Activated gamma-delta T cell (primary cell): ENCODE results near the gene COL13A1.

Experiments
- DNase-seq: peaks from one replicate; lab custom pipeline; 2025; lab: John Stamatoyannopoulos, UW

The COL13A1 gene

DNA sequence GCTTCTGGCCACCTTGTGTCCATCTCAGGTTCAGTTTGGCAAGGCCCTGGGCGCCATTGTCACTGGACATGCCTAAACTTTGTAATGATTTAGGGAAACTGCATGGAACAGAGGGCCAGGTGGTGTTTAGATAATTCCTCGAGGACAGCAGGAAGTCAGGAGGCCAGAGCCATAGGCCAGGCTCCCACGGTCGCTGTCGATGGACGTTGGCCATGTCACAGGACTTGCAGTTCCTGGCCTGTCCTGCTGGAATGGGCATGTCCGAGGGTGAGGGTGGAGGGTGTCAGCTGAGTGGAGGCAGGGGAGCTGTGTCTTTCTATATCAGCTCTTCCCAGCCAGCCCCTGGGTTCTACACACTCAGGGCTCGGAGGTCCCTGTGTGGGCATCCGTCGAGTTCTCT, 143.1 kb downstream of the COL13A1 start:
- DNase-seq: no peak

DNA sequence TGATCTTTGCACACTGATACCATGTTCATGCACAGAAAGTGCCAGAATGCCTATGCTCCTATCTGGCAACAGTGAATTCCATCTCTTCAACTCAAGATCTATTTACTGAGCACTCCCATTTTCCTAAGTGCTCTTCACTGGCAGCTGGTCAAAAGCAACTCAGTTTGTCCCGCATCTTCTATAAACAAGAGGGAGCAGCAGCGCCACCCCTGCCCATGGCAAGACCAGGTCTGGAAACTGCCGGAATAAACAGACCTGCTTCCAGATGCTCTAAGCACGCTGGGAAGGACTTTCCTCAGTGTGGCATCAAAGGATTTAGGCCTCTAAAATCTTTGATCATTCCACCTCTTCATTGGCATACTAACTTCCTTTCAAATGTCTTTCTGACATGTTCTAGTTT, 146.6 kb downstream of the COL13A1 start:
- DNase-seq: no peak

DNA sequence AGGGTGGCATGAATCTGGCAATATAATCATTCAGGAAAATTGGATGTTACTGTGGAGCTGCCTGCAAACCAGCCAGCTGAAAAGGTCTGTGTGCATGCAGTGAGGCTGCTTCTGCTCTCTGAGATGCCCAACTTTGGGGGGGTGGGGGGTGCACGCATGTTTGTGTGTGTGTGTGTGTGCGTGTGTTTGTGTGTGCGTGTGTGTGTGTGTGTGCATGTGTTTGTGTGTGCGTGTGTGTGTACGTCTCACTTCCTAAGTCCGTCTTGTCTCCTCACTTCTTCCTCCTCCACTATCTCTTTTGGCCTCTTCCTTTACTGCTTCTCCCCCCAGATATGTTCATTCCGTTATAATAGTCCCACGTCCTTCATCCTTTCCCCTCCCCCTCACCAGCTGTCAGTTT, 148.1 kb downstream of the COL13A1 start:
- DNase-seq: no peak

DNA sequence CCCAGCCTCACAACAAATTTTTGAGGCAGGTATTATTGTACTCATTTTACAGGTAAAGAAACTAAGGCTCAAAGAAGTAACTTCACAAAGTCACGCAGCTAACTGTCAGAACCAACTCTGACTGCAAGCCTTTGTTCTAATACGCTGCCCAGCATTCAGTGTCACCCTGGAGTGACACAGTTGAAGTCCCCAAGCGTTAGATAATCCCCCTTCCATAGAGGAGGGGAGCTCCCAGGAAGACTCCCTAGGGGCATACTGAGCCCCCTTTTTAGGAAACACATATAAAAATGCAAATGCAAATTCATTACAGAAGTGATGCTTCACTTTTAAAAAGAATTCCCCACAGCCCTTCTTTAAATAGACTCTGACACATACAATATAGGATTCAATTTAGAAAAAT, 150.0 kb downstream of the COL13A1 start:
- no peak for DNase-seq

DNA sequence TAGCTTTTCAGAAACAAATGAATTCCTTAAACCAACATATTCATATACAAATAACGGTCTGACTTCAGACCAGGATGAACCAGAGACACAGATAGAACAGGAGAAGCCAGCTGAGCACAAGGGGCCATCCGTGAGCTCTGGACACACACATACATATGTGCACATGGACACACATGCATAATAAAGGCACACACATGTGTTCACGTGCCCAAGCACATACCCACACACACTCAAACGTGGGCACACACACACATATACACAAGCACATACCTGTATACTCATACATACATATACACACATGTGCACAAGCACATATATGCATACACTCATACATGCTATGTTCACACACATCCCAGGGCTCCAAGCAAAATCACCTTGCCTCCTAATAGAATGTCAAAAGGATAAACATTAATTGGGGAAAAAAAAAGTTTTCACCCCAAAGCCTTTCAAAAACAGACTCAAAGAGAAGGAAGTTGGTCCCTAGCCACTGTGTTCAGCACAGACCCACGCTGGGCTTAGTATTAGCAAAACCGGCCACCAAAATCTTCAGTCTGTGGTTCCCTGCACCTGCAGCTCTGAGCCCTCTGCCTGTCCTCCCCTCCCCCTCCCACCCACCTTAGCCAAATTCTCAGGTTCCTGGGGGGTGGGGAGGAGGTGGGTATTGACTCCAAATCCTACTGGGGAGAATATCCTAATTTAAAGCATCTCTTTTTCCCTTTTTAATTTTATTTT, 150.5 kb downstream of the COL13A1 start:
- no peak for DNase-seq

DNA sequence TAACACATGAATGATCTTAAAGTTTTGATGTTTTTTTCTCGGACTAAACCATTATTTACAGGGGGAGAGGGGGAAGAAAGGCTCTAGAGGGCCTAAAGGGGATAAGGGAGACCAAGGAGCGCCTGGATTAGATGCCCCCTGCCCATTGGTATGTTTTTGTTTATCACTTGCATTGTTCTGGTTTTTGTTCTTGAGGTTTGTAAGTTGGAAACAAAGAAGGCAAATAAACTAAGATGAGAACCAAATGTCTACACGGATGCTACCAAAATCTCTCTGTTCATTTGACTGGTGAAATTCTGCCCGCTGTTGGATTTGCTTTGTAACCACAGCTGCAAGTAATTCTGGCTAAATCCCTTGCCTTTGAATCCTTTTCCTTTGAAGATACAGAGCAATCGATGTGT, 151.1 kb downstream of the COL13A1 start:
- no peak for DNase-seq

DNA sequence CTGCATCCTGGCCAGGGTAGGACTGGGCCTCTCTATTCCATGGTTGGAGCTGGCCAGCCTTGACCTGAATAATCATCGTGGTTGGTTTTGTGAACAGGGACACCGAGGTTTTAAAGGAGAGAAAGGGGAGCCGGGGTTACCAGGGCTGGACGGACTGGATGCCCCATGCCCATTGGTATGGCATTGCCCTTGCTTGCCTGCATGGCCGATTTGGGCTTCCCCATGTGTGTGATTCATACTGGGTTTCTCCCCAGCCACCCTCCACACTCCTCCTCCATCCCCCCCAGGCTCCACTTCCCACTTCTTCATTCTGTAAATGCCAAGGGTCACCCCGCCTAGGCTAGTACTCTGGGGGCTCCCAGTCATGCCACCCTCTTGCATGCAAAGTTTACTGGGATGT, 152.1 kb downstream of the COL13A1 start:
- no peak for DNase-seq

DNA sequence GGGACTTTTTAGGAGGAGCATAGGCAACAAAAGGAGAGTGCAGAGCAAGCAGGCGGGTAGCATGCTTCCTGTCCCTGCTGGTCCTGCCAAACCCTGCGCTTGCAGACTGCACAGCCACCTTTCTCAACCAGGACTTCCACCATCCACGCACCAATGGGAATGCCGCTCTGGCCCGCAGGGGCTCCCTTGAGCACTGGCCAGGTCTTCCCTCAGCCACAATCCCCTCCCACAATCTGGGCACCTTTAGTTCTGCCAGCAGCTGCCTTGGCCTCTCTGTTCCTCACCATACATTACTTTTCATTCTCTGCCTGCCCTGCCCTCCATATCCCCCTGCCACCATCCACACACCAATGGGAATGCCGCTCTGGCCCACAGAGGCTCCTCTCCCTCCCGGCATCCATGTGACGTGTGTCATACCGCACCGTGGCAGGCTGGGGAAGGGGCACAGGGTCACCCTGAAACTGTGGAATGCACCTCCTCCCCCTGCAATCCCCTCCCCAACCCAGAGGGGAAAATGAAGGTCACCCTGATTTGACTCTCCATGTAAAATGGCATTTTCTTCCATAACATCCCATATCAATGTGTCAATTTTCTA, 153.6 kb downstream of the COL13A1 start:
- DNase-seq: no peak

DNA sequence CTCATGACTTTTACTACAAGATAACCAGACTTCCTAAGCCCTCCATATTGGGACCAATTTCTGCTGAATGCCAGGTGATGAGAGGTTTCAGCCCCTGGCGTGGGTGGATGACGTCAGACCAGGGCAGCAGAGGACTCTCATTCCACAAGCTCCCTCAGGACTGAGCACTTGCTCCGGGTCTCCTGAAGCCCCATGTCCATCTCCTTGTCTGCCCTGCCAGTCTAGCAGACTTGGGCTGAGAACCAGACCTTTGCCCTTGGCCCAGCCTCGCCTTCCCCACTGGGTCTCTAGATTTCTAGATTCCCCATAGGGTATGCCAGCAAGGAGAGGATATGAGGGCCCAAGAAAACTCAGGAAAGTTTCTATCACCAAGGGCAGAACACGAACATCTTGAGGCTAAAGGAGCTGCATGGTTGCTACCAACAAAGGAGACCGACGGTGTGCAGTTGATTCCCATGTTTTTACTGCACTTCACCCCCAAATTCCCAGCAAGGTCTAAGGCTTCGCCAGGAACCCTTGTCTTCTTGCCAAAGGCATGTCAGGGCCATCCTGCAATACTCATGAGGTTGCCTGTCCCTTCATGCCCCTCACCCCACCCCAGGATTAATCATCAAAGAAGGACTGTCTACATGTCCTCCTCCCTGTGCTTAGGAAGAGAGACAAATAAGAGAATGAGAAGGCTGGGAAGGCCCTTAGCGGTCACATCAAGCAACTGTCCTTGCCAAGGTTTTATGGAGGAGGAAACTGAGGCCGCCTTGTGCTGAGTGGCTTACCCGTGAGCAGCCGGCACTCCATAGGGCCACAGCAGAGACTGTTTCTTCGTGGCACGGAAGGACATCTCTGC, 154.4 kb downstream of the COL13A1 start:
- DNase-seq: no peak

DNA sequence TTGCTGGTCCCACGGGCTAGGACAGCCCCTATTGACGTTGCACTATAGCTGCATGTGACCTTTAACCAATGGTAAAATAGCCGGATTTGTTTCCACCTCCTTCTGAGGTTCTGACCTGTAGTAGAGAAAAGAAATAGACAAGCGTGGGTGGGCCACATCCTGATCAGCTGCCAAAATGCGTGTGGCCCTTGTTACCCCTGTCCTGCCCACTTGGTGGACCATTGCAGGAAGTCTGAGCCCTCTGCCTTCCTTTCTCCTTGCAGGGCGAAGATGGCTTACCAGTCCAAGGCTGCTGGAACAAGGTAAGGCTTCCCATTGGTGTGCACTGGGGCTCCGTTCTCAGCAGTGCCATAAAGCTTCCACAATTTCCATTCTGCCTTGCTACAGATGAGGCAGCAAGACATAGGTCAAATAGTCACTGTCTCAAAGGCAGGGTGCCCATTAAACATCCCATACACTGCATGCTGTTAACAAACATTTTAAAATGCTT, 155.1 kb downstream of the COL13A1 start:
- DNase-seq: no peak

DNA sequence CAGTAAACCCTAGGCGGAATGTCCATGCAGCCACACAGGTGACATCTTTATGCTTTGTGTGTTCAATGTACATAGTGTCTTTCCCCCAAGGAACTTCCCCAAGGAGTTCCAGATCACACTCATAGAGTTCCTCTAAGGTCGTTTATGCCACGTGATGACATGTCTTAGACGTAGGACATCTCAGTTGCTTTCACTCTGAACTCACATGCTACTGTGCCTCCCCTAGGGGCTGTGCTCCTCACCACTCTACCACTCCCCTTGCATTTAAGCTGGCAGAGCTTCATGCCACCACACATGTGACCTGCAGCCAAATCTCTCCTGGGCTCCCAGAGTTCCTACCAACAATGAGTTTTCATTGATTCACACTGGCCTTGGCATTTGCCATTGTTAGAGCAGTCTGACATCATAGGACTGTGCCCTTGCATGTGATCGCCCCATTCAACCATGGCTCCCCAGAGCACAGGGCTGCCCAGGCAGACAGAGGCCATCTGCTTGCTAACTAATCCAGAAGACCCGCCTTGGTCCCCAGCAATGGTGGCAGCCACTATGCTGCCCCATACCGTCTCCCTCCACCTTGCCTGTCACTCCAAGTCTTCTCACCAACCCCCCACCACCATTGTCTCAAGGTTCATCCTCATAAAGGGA, 155.7 kb downstream of the COL13A1 start:
- no peak for DNase-seq

DNA sequence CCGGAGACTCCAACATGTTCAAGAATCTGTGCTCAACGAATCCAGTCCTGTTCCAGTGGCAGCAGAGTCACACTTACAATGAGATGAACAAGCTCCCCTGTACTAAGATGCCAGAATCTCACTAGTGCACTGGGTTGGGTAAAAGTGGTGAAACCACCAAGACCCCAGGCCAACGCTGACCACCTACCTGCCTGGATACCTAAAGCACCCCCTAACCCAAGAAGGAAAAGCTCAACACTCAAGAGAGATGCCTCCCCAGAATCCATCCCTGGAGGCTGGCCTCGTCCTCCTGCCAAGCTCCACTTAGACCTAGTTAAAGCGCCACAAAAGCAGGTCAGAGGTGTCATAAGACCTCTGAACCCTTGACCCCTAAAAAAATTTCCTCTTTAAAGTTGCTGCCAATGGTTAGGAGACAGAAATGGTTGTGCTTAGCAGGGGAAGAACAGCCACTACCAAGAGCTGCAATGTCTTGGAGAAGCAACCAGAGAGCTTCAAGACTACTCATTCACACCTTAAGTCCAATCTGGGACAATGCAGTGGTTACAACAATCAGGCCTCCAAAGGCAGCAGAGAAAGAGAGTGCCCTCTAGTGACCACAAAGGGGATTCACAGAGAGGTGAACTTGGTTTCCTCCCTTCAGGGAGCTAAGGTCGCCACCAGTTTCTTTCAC, 156.3 kb downstream of the COL13A1 start:
- DNase-seq: no peak

DNA sequence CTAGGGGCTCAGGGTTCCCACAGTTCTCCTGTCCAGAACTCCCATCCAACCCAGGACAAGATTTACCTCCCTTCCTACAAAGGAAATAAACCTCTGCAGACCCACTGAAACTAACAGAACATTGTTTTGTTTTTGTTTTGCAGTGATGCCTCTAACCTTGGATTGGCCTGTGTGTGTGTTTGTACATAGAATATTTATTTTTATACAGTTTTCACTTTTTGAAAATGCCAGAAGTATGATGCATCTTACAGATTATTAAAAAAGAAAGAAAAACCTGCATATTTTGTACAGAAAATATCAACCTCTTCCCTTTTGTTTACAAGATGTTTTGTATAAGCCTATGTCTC, 156.8 kb downstream of the COL13A1 start:
- DNase-seq: no peak

DNA sequence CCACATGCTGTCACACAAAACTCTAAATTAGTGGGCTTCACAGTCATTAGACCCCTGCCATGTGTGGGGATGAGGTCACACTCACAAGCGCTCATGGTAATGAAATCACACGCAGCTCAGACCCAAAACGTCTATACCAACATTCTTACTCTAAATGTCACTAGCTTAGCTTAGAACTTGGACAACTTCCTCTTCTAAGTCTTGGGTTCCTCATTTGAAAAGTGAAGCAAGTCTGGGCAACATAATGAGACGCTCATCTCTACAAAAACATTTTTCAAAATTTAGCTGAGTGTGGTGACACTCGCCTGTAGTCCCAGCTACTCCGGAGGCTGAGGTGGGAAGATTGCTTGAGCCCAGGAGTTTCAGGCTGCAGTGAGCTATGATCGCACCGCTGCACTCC, 158.2 kb downstream of the COL13A1 start:
- no peak for DNase-seq

DNA sequence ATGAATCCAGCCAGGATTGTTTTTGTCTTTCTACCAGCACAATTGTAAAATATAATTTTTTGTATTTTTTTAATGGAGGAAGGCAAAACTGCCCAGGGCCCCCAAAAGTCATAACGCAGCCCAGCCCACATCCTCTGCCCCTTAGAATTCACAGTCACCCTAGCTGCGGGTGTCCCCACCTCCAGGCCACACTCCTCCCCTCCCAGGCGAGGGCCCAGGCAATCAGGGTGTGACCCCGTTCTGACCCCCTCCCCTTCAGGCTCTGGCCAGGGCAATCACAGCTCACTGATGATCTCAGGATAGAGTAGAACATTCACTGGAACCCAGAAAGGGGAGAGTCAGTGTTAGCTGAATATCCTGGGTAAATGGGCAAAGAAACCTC, 158.9 kb downstream of the COL13A1 start:
- no peak for DNase-seq

DNA sequence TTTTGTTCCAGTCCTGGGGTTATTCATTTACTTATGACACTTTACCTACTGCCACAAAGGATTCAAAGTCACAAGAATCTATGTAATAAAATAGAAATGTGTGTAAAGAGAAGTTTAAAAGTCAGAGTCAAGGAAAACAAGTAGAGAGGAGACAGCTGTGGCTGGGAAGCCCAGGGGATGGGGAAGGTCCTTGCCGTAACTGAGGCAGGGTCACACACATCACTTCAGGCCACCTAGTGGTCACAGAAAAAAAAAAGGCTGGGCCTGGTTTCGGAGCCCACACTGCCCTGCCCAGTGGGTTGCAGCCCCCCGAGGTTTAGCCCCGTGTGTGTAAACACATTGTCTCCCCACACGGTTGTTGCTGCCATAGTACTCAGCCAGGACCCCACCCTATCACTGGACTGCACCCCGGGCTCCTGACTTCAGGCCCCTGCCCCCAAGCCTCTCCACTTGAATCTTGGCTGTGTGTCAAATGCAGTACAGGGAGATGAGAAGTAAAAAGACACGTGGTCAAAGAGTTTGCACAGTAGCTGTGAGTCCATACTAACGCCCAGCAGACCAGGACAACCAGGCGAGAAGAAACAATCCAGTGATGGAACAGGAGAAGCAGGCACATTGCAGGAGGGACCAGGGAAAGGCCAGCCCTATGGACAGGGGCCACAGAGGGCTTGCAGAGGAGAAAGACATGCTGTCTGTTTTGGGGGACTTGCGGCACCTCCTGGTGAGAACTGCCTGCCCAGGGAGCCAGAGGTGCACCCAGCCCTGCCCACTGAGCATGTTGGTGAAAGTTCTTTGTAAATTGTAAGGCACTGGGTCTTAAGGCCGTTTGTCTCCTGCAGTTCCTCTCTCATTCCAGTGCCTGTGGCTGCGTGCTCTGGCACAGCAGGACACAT, 159.5 kb downstream of the COL13A1 start:
- no peak for DNase-seq

DNA sequence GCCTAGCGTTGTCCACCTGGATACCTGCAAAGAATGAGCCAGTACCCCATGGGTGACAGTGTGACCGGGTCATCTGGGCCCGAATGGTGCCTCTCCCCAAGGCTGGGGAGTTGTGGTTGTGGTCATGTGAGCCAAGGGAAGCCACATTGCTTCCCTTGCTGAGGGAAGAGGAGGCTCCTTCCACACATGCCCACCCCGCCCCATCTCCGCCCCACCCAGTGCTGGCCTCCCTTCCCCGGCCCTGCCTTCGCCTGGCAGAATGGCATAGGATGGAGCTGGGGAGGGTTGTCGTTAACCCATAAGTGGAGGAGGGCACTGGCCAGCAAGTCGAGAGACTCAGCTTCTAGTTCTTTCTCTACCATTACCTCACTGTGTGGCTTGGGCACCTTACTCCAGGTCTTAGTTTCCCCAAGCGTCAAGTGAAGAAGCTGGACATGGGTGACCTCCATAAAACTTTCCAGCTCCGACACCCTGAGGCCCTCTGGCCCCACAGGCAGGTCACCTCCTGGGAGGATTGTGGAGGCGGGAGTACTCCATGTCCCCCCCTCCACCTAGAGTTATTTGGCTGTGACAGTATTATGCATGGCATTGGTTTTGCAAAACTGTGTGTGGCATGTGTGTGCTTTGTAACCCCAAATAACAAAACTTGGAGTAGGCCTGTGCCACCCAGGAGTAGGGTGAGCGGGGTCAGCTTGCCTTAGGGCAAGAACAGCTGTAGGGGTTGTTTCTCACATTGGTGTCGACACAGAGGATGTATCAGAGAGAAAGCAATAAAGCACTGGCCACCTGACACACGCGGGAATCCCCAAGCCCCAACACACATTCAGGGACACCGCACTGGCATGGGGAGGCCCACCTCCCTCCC, 160.4 kb downstream of the COL13A1 start:
- DNase-seq: no peak

DNA sequence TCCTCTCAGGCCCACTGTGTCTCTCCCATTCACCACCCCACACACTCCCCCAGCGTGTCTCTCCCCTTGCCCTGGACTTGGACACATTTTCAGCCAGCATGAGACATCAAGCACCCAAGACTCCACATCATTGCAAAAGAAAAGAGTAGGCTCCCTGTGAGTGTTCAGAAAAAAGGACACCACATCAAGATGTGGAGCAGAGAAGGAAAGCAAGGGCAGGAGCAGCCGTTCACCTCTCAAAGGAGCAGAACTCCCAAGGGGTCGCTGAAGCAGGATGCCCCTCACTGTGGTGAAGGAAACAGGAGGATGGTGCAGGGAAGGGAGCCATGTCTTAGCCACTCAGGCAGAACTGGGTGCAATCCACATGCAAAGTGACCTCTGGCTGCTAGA, 161.0 kb downstream of the COL13A1 start:
- no peak for DNase-seq

DNA sequence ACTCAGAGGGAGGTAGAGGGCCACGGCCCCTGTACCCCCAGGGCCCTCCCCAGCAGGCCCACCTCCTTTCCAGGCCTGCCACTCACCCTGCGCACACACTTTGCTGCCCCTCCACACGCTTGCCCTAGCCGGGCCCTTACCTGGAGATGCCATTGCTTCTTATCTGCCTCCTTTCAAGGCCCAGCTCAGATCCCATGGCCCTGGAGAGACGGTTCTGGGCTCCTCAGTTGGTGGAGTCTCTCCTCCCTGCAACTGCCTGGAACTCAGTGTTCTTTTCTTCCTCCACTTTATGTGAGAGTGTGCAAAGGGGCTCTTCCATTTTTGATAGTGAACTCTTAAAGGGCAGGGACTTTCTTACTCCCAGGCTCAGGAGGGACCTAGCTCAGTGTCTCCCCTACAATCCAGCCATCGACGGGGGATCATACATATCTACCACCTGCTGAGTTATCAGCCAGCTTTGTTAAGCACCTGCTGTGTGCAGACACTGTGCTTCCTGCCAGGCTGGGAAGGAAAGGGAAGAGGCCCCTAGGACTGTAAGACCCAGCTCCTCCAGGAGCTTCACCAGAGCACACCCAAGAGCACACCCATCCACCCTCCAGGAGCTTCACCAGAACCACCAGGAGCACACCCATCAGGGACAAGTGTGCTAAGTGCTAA, 161.6 kb downstream of the COL13A1 start:
- no peak for DNase-seq
